Measurements from ENCODE around the gene ADAMTSL4.

The ADAMTSL4 gene

DNA sequence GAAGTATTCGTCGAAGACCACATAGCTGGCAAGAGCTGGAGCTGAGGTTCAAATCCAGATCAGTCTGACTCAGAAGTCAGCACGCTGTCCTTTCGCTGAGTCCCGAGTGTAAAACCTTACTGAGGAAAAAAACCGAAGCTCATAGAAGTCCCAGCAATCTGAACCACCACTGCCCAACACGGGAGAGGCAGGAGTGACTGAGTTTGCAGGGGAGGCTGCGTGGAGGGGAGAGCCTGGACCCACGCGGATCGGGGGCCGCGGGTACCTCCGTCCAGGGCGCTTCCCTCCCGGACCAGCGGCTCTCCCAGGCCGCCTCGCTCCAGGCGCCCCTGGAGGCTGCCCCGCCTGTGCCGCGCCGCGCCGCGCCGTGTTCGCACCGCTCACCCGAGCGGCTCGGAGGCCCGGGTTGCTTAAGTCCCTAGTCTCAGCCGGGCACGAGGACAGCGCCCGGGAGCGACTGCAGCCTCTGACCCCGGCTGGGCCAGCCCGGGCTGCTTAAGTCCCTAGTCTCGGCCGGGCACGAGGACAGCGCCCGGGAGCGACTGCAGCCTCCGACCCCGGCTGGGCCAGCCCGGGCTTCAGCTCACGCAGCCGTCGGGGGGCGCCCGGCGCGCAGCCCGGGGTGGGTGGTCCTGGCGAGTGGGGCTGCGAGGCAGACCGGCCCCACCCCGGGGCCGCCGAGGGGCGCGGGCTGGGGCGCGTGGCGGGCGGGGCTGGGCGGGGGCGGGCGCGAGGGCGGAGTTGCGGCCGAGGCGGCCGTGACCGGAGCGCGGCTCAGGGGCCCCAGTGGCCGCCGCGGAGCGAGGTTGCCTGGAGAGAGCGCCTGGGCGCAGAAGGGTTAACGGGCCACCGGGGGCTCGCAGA lies at the start of gene ADAMTSL4:
Gene ADAMTSL4, plus strand, starts transcription at position 777 of the 864 bp plus-strand sequence. CDS start 2,881 bp downstream, outside the sequence.
- peak within 1 kb of the TSS; percentile 53 for H3K4me3 ChIP-seq (ENCODE audit: low read depth, low read length)
- TF ChIP-seq, protein P1, sequence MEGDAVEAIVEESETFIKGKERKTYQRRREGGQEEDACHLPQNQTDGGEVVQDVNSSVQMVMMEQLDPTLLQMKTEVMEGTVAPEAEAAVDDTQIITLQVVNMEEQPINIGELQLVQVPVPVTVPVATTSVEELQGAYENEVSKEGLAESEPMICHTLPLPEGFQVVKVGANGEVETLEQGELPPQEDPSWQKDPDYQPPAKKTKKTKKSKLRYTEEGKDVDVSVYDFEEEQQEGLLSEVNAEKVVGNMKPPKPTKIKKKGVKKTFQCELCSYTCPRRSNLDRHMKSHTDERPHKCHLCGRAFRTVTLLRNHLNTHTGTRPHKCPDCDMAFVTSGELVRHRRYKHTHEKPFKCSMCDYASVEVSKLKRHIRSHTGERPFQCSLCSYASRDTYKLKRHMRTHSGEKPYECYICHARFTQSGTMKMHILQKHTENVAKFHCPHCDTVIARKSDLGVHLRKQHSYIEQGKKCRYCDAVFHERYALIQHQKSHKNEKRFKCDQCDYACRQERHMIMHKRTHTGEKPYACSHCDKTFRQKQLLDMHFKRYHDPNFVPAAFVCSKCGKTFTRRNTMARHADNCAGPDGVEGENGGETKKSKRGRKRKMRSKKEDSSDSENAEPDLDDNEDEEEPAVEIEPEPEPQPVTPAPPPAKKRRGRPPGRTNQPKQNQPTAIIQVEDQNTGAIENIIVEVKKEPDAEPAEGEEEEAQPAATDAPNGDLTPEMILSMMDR (IDR thresholded peaks at IDR 0.05; ENCODE audit: borderline replicate concordance, insufficient read depth, low read depth, low read length), result peak; percentile 19; the same call in 1 of the 2 replicates

DNA sequence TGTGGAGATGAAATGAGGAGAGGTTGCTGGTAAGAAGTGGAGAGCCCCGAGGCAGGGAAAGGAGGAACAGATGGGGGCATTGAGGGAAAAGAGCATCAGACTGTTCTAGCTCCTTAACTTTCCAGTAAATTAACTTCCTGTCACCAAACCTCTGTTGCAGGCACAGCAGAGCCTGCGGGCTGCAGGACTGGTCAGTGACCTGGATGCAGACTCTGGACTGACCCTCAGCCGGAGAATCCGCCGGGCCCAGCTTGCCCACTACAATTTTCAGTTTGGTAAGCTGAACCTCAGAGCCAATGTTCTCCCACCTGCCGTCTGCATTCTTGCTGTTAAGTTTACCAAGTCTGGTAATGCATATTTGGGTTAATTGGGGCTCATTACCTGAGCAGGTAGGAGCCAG lies 43.8 kb upstream of the ADAMTSL4 start:
- no peak overlapping the region for H3K4me3 ChIP-seq (ENCODE audit: low read depth, low read length)
- TF ChIP-seq, protein P1 (IDR thresholded peaks at IDR 0.05; ENCODE audit: borderline replicate concordance, insufficient read depth, low read depth, low read length), result no peak

DNA sequence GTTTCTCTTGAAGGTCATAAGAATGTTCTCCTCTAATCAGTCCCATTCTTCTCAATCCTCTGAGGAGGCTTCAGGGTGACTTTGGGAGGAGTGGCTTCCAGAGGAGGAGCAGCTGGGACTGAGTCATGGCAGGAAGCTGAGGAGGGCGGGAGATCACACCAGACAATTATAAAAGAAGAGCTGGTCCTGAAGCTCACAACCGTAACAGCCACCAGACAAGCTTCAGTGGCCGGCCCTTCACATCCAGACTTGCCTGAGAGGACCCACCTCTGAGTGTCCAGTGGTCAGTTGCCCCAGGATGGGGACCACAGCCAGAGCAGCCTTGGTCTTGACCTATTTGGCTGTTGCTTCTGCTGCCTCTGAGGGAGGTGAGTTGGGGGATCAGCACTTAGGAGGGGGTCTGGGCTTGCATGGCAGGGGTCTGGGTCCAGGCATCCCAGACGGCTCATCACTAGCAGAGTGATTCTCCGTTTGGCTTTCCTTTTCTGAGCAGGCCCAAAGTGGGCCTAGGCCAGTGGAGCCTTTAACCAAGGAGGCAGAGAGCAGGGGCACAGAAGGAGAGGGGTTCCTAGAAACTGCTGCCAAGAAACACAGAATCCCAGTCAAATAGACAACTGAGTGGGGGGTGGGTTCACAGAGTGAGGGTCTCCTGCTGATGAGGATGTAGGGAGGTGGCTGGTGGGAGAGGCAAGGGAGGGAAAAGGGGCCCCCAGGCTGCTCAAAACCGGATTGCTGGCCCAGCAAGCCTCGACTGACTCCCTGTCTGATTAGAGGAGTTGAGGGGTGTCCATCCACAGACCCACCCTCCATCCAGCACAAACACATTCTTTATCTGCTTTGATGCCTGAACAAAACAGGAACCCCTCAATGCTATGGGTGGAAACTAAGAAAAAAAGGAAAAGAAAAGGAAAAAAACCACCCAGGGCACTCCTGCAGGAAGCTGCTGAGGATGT lies 41.0 kb upstream of the ADAMTSL4 start, which contains the start of gene ECM1:
Gene ECM1, plus strand, starts transcription at position 198 of the 953 bp plus-strand sequence. Its CDS starts 101 bp downstream, at position 299.
- TF ChIP-seq, protein P1 (IDR thresholded peaks at IDR 0.05; ENCODE audit: borderline replicate concordance, insufficient read depth, low read depth, low read length), result no peak
- no peak within 1 kb of the TSS for H3K4me3 ChIP-seq (ENCODE audit: low read depth, low read length)

DNA sequence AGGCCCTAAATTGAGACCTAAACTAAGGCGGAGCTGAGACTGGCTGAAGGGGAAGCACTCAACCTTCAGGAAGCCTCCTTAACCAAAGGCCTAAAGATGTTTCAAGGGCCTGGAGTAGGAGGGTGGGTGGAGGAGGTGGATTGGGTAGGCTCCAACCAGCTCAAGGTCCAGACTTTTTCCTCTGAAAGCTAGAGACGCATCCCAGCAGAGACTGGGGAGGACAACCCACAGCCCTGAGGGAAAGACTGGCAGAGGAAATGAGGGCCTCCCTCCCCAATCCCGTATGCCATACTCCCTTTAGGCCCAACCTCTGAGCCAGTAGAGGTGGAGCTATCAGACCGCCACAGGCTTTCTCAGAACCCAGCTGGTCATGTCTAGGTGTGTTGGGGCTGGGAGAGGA lies 40.2 kb upstream of the ADAMTSL4 start:
- TF ChIP-seq, protein P1 (IDR thresholded peaks at IDR 0.05; ENCODE audit: borderline replicate concordance, insufficient read depth, low read depth, low read length), result no peak
- no peak overlapping the region for H3K4me3 ChIP-seq (ENCODE audit: low read depth, low read length)

DNA sequence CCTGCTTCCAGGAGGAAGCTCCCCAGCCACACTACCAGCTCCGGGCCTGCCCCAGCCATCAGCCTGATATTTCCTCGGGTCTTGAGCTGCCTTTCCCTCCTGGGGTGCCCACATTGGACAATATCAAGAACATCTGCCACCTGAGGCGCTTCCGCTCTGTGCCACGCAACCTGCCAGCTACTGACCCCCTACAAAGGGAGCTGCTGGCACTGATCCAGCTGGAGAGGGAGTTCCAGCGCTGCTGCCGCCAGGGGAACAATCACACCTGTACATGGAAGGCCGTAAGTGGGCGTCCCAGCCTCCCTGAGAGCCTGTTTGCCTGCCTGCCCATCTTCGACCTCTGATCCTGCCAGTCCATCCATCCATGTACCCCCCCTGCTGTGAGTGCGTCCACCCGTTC lies 37.7 kb upstream of the ADAMTSL4 start:
- TF ChIP-seq, protein P1 (IDR thresholded peaks at IDR 0.05; ENCODE audit: borderline replicate concordance, insufficient read depth, low read depth, low read length), result no peak
- no peak overlapping the region for H3K4me3 ChIP-seq (ENCODE audit: low read depth, low read length)

DNA sequence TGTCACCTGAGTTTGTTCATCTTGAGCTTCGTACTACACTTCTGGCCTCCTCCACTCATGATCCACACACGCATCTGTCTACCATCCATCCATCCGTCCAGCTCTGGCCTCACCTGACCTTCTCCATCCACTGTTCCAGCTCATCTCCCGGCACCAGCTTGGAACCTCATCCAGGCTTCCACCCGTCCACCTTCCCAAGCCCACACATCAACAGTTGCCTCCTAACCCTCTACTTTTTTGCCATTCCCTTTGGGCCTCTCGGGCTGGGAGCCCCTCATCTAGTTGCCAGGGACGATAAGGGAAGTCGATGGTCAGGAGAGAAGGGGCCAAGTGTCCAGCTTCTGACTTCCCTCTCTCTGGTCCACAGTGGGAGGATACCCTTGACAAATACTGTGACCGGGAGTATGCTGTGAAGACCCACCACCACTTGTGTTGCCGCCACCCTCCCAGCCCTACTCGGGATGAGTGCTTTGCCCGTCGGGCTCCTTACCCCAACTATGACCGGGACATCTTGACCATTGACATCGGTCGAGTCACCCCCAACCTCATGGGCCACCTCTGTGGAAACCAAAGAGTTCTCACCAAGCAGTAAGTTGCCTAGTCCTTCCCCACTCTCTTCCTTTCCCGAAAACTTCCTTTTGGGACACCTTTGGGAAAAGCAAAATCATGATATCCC lies 37.1 kb upstream of the ADAMTSL4 start:
- H3K4me3 ChIP-seq (ENCODE audit: low read depth, low read length), result no peak overlapping the region
- TF ChIP-seq, protein P1 (IDR thresholded peaks at IDR 0.05; ENCODE audit: borderline replicate concordance, insufficient read depth, low read depth, low read length), result no peak
